GM15510 (cell line): ENCODE data around the gene MGMT.

ENCODE experiments used
- POLR2A ChIP-seq: IDR thresholded peaks from 3 replicates; pipeline ENCODE4 v1.6.1; 2011; ENCODE audit warnings: borderline replicate concordance; ENCODE audit not compliant: insufficient read length; ENCODE audit errors: extremely low read depth

MGMT gene

DNA sequence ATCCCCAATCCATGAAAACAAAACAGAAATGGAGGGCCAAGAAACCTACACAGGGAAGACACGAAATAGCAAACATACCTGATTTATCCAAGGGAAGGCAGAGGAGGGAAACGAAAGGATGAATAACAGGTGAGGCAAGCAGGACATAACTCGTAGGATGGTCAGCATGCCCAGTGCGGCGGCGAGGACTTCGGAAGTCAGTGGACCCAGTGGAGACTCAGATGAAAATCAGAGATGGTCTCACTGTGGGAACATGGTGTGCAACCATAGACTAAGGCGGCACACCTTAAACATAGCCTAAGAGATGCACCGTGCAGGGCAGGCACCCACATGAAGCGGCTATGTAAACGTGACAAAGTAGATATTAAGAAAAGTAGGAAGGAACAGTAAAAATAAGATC lies 157.5 kb downstream of the MGMT start:
- no peak for TF ChIP-seq POLR2A

DNA sequence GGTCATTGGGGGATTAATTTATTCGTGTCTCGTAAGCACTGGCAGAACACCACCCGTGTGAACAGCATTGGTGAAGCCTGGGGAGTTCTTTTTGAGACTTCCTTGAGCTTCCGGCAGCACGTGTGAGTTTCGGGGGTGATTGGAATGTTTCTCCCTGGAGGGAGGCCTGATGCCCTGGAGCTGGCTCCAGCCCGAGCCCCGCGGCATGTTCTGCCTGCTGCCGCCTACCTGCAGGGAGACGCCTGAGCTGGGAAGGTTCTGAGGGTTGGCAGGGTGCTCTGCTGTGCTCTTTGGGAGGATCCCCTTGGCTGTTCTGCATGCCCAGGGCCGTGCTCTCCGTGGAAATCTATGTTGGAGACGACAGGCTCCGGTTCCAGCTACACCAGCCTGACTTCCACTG lies 159.3 kb downstream of the MGMT start:
- no peak for TF ChIP-seq POLR2A

DNA sequence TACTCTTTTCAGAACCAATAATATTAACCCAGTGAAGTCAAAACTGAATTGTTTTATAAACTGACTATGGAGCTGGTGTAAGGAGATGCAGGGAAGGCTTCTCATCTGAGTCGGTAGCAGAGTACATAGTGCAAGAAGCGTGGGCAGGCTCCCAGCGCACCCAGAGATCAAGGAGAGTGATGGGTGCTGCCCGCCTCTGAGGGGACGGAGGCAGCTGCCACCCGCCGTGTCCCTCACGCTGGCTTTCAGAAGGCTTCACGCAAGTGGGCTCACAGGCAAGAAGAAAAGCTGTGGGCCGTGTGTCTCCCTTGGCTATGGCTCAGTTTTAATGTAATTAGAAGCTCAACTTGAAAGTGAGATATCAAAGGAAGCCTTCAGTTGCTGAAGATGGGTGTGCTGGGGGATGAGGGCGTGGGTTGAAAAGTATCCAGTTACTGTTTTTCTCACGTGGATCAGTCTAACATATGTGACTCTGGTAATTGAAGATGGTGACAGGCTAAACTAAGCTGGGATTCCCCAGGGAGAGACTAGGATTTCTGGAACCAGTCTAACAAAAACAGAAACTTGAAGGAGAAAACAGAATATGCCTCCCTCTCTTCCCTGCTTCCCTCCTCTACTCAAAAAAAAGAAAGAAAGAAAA lies 159.9 kb downstream of the MGMT start:
- TF ChIP-seq POLR2A, result no peak

DNA sequence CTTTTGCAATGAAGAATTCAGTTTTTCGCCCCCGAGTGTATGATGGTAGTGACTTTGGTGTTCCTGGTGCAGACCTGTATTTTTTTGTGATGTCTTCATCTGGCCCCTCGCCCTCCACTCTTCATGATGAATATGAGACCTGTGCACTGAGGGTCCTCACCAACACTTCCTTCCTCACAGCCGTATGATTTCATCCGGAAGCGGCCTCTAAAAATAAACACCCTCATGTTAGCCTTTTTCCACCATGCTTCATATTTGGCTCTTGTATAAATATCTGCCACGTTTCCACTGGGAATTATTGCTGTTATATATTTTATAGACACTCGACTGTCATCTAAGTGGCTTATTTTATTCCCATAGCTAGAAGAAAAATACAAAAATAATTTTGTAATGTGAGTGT lies 160.4 kb downstream of the MGMT start:
- no peak for TF ChIP-seq POLR2A

DNA sequence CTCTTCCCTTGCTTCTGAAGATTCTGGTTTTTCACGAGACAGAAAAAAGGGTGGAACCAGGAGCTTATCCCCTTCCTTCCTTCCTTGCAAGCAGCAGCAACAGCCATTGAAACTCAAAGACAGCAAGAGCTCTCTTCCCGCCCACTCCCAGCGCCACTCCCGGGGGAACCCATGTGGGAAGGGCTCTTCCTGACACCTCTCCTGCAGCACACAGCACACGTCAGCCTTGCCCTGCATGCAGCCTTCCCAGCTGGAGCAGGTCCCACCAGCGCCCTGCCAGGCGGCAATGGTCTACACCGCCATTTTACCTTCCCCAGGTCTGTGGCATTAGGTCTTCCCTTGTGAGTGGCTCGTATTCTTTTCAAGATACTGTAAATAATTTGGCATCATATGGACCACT lies 161.8 kb downstream of the MGMT start:
- no peak for TF ChIP-seq POLR2A

DNA sequence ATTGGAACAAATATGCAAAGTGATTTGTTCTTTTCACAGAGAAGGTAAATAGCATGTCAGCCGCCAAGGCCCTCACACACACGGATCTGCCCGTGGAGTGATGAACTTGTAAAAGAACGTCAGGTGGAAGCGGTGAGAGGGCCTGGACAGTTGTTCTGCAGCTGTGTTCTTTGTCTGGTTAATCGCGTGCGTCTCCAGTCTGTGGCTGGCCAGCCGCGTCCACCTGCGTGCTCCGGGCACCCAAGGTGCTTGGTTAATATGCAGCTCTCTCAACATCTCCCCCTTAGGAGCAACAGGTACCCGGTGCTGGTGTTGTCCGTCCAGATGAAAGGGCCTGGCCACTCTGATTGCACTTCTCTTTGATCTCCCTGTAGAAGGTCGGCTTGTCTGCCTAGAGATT lies 162.9 kb downstream of the MGMT start:
- no peak for TF ChIP-seq POLR2A

DNA sequence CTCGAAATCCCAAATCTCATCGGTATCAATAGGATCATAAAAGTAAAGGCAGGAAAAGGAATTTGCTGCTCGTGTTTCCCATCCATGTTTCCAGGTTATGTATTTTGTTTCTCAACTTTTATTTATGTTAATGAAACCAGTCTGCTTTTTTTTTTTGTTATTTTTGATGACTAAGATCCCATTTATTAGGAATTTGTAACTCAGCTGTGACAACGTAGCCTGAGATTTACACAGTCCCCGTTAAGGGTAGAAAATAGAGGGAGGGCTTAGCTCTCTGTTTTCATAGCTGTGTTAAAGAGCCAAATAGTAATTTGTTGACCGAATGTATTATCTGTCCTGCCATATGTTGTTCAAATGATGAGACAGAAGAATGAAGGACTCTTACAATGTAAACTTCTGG lies 164.0 kb downstream of the MGMT start:
- TF ChIP-seq POLR2A, result no peak

DNA sequence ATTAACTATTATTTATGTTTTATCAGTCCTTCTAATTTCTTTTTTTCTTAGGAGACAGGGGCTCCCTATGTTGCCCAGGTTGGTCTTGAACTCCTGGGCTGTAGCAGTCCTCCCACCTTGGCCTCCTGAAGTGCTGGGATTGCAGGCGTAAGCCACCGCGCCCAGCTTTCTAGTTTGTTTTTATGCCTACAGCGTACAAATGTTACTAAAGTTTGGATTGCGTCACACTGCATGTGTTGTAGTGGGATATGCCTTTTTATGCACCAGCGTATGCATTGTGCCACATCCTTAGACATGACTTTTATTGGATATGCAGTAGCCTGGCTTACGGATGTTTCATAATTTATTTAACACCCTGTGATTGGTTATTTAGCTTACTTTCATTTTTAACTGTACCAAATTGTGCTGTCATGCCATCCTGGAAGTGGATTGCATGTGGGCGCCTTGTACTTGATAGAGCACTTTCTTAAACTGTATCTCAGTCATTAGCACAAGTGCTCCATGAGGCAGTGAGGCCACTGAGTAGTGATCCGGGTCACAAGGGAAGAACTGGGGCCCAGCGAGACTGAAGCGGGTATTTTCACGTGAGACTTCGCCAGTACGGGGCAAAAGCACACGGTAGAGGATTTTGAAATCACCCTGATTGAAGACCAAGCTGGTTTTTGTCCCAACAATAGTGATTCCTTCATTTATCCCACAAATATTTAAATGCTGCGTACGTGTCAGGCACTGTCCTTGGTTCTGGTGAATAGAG lies 165.0 kb downstream of the MGMT start:
- TF ChIP-seq POLR2A, result no peak

DNA sequence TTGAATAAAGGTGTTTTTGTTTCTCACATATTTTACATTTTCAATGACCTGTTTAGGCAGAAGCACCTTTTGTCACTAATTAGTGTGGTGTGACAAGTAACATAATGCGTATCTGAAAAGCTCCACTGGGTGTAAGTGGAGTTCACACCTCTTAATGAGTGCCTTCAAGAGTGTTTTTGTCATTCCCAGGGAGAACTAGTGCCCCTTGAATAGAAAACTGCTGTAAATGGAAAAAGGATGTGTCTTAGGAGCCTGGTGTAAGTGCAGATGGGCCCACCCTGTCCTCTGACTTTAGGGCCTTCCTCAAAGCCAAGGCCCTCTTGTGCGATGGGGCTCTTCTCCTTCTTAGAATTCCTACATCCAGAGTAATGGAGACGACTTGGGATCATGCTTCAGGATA lies 170.0 kb downstream of the MGMT start:
- no peak for TF ChIP-seq POLR2A

DNA sequence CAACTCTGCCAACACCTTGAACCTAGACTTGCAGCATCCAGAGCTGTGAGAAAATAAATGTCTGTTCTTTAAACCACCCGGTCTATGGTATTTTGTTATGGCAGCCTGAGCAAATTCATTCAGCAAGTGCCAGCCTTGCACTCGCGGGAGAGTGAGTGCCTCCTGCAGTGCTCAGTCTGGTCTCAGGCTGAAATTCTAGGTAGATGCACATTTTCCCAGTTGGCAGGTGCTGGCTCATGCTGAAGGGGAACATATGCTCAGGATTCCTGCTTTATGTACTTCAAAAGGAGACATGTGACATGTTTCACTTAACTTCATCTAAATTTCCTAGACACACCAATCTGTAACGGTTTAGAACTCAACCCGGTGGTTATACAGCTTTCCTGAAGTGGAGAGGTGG lies 170.8 kb downstream of the MGMT start:
- no peak for TF ChIP-seq POLR2A

DNA sequence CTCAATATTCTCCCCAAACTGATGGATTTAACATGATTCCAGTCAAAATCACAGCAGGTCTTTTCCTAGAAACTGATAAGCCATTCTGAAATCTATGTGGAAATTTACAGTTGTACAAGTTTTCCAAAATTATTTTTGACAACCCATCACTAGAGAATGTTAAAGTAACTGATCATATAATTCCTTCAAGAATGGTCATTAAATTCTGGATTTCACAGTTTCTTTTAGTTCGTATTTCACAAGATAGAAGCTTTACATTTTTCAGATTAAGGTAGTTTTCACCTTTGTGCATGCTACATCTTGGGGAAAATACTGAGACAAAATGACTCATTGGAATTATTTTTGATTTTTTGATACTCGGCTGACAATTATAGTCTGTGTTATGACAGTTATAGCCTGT lies 174.3 kb downstream of the MGMT start:
- TF ChIP-seq POLR2A, result no peak

DNA sequence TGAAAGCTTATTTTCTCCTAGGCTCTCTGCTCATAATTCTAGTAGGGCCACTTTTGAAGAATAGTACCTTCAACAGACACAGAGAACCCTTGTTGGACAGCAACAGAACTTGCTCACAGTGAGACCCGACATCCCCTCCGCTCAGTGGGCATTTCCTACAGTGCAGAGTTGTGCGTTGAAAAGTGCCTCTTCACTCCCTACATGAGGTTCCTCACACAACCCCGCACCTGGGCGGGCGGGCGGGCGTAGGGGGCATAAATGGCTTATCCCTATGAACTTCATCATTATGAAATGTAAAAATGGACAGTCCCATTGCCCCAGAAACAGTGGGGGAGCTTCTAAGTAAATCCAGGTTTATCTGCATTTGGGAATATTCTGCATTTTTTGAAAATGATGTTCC lies 174.9 kb downstream of the MGMT start:
- TF ChIP-seq POLR2A, result no peak

DNA sequence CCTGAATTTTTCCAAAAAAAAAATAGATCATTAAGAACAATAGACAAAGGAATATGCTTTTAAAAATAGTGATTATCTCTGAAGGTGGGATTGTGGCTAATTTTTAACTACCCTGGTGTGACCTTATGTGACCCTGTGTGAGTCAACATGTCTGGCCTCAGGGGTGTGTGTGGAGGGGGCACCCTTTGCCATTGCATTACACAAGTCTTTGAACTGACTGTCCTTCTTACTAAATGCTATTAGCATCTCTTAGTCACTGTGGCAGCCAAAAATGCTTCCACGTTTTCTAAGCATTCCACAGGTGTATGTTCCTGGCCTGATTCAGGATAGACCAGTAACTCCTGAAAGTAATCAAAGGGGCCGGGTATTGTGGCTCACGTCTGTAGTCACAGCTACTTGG lies 175.4 kb downstream of the MGMT start:
- no peak for TF ChIP-seq POLR2A

DNA sequence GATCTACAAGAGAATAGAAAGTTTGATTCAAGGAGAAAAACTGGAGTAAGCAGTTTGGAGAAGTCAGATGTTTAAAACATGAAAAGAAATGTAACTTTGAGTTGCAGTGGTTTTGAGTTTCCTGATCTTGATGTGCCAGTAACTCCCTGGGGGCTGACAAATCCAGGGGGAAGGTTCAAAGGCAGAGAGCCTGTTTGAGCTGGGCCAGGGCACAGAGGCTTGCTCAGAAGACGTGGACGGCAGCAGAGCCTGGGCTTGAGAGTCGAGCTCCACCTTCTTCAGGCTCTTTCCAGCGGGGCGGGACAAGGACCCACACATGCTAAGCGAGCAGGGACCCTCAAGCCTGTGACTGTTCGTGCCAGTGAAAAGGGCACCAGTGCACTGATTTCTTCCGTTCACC lies 176.2 kb downstream of the MGMT start:
- TF ChIP-seq POLR2A, result no peak

DNA sequence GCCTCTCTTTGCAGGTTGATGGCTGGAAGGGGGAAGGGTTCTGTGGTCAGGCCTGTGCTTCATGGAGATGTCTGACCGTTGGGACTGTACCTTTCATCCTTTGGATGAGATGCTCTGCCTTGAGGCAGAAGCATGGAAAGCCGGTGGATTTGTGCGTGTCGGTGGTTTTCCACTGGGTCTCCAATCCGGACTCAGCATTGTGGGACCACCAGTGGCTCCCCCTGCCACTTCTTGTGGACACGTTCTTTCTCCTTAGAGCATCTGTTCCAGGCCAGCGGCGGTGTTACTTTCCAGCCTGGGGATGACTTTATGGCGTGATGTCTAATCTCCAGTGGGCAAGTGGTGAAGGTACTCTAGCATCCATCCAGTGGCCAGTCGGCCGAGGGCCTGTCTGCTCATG lies 178.4 kb downstream of the MGMT start:
- TF ChIP-seq POLR2A, result no peak

DNA sequence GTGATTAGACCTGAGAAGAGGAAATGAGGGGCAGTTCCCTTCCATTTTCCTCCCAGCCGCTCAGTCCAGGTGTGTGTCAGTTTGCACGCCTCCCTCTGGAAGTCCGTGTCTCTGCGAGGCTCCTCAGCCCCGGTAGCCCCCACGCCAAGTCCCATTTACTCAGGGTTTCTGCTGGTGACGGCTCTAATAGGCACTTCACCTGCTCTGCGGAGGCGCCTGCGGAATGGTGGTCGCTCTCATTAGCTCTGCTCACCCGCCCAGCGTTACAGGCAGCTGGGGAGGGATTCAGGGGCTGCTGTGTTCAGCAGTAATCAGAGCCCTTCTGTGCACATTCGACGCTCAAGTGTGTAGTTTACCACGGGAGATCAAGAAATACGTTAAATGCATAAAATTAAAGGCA lies 179.9 kb downstream of the MGMT start:
- TF ChIP-seq POLR2A, result no peak
